Measurements from ENCODE around the gene PTPRA. TPM values are rescaled to one million over a fixed set of nuclear protein-coding genes. Genes with fewer than 3 reads are reported as not detected.
"Not testable (repeated sequence)": the region's sequence is repeated elsewhere in the genome, so short reads cannot be mapped to it uniquely, and the experiment has no call there.

PTPRA gene
- polyA plus RNA-seq, 1 experiment, result 87.4 TPM

GRCh38 chr20:3010985-3011723 lies 137.9 kb downstream of the PTPRA start:
- Histone ChIP-seq H3K27me3 (ENCODE audit: control insufficient read depth, insufficient read depth, low read length) (no peaks in the 10 kb centered on the region), H3K9me3 (ENCODE audit: control insufficient read depth, insufficient read depth, low read length) (no peaks in the 10 kb centered on the region), H3K27ac (ENCODE audit: low read depth, low read length) (no peak overlapping the region), H3K4me3 (ENCODE audit: low read depth, low read length) (no peak overlapping the region)
- ChIA-PET CTCF (interaction anchor here (0.8 kb wide), 1 partner anchor 539 kb away, joined by 3 read pairs; no protein-coding TSS in a partner anchor), POLR2A (interaction anchor here (1.1 kb wide), 1 partner anchor 138 kb away, joined by 5 read pairs; the partner anchor contains the start of gene PTPRA)
- DNase-seq (ENCODE audit: low read depth, low spot score), result peak; percentile 11
- no peak for TF ChIP-seq CTCF (IDR thresholded peaks at IDR 0.05; ENCODE audit: low read depth, low read length)

GRCh38 chr20:3011752-3012151 lies 138.5 kb downstream of the PTPRA start:
- H3K27ac ChIP-seq (ENCODE audit: low read depth, low read length), result no peak overlapping the region
- CTCF ChIA-PET, result interaction anchor here (0.6 to 0.8 kb wide), 3 partner anchors 34 to 540 kb away, joined by 3 read pairs; no protein-coding TSS in a partner anchor
- no peak overlapping the region for H3K4me3 ChIP-seq (ENCODE audit: low read depth, low read length)
- POLR2A ChIA-PET, result interaction anchor here (1.1 kb wide), 1 partner anchor 138 kb away, joined by 5 read pairs; the partner anchor contains the start of gene PTPRA
- DNase-seq (ENCODE audit: low read depth, low spot score), result no peak
- H3K27me3 ChIP-seq (ENCODE audit: control insufficient read depth, insufficient read depth, low read length), result no peaks in the 10 kb centered on the region
- no peaks in the 10 kb centered on the region for H3K9me3 ChIP-seq (ENCODE audit: control insufficient read depth, insufficient read depth, low read length)
- no peak for TF ChIP-seq CTCF (IDR thresholded peaks at IDR 0.05; ENCODE audit: low read depth, low read length)

DNA sequence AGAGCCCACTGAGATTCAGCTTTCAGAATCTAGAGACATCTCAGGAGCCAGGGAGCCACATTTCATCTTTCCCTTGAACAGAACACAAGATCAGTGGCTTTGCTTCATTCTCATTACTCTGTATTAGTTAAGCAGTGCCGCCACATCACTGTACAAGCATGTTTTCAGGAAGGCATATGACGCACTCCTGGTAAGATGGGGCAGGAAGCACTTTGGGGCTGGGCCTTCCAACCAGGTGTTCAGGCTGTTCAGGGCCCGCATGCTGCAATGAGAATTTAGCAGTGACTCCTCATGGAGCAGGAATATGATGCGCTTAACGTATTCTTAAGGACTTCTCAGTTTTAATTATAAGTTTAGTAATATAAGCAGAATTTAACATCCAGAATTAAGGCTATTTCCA lies 140.5 kb downstream of the PTPRA start:
- H3K27ac ChIP-seq (ENCODE audit: low read depth, low read length), result no peak overlapping the region
- ChIA-PET POLR2A (no interaction called here), CTCF (interaction anchor here (2.0 kb wide), 1 partner anchor 13 kb away, joined by 8 read pairs; no protein-coding TSS in a partner anchor)
- no peak for TF ChIP-seq CTCF (IDR thresholded peaks at IDR 0.05; ENCODE audit: low read depth, low read length)
- no peaks in the 10 kb centered on the region for H3K9me3 ChIP-seq (ENCODE audit: control insufficient read depth, insufficient read depth, low read length)
- no peak for DNase-seq (ENCODE audit: low read depth, low spot score)
- no peak overlapping the region for H3K4me3 ChIP-seq (ENCODE audit: low read depth, low read length)
- no peaks in the 10 kb centered on the region for H3K27me3 ChIP-seq (ENCODE audit: control insufficient read depth, insufficient read depth, low read length)

GRCh38 chr20:3014179-3014578 lies 140.9 kb downstream of the PTPRA start:
- Histone ChIP-seq H3K4me3 (ENCODE audit: low read depth, low read length) (no peak overlapping the region), H3K9me3 (ENCODE audit: control insufficient read depth, insufficient read depth, low read length) (no peaks in the 10 kb centered on the region), H3K27ac (ENCODE audit: low read depth, low read length) (no peak overlapping the region), H3K27me3 (ENCODE audit: control insufficient read depth, insufficient read depth, low read length) (no peaks in the 10 kb centered on the region)
- ChIA-PET POLR2A (no interaction called here), CTCF (interaction anchor here (2.0 kb wide), 1 partner anchor 13 kb away, joined by 8 read pairs; no protein-coding TSS in a partner anchor)
- TF ChIP-seq CTCF (IDR thresholded peaks at IDR 0.05; ENCODE audit: low read depth, low read length), result no peak
- DNase-seq (ENCODE audit: low read depth, low spot score), result no peak

DNA sequence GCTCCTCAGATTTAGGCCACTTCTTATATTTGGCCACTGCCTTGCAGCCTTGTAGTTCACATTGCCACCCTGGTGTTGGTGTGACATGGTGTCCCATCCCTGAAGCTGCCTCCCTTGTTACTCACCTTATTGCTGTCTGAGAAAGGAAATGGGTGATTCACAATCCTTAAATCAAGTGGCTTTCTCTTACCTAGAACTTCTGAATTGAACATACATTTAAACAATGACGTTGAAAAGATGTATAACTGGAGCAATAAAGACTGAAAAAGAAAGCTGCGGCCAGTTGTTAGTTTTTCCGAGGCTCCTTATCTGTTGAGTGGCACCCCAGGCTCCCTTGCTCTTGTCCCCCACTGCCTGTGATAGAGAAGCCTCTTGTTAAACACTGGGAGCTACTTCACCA lies 141.4 kb downstream of the PTPRA start:
- ChIA-PET CTCF (interaction anchor here (2.0 kb wide), 1 partner anchor 13 kb away, joined by 8 read pairs; no protein-coding TSS in a partner anchor), POLR2A (interaction anchor here (0.7 kb wide), 2 partner anchors 185 to 456 kb away, joined by 4 to 6 read pairs; no protein-coding TSS in a partner anchor)
- Histone ChIP-seq H3K4me3 (ENCODE audit: low read depth, low read length) (no peak overlapping the region), H3K27ac (ENCODE audit: low read depth, low read length) (no peak overlapping the region), H3K27me3 (ENCODE audit: control insufficient read depth, insufficient read depth, low read length) (no peaks in the 10 kb centered on the region), H3K9me3 (ENCODE audit: control insufficient read depth, insufficient read depth, low read length) (no peaks in the 10 kb centered on the region)
- TF ChIP-seq CTCF (IDR thresholded peaks at IDR 0.05; ENCODE audit: low read depth, low read length), result no peak
- DNase-seq (ENCODE audit: low read depth, low spot score), result no peak

GRCh38 chr20:3015302-3015701 lies 142.0 kb downstream of the PTPRA start:
- ChIA-PET POLR2A (interaction anchor here (0.7 kb wide), 2 partner anchors 184 to 455 kb away, joined by 4 to 6 read pairs; no protein-coding TSS in a partner anchor), CTCF (interaction anchor here (2.0 kb wide), 1 partner anchor 14 kb away, joined by 8 read pairs; no protein-coding TSS in a partner anchor)
- H3K4me3 ChIP-seq (ENCODE audit: low read depth, low read length); H3K27ac ChIP-seq (ENCODE audit: low read depth, low read length); H3K27me3 ChIP-seq (ENCODE audit: control insufficient read depth, insufficient read depth, low read length); DNase-seq (ENCODE audit: low read depth, low spot score); H3K9me3 ChIP-seq (ENCODE audit: control insufficient read depth, insufficient read depth, low read length): not testable (repeated sequence)
